Measurements from ENCODE around the gene YPEL3.

- no peak for TF ChIP-seq CTCF (IDR thresholded peaks at IDR 0.05)
- no peak for TF ChIP-seq POLR2AphosphoS5 (IDR thresholded peaks at IDR 0.05)
Observed at GRCh38 chr16:30095166-30096078, 591 bp downstream of the YPEL3 start.

Measured in esophagus muscularis mucosa (tissue), 3 donors.